B cell (primary cell): ENCODE results near the gene PFKFB3. TPM values are rescaled to one million over a fixed set of nuclear protein-coding genes. Genes with fewer than 3 reads are reported as not detected.

Experiments
- ATAC-seq: fragments of 200-7000 bp; cut with Tn5 transposase; one replicate; pipeline ENCODE4 v1.10.0; 2021; ENCODE audit warnings: low read depth, mild to moderate bottlenecking, moderate number of reproducible peaks, moderate library complexity
- CTCF ChIA-PET: fragments of 350-600 bp; sonication (Branson Sonifier 250); formaldehyde crosslinking; loops from one replicate; lab custom pipeline; 2021; ENCODE audit warnings: antibody characterized with exemption, inconsistent platforms; lab: Charles Lee
- POLR2A ChIA-PET: fragments of 350-600 bp; sonication (Branson Sonifier 250); formaldehyde crosslinking; loops from one replicate; lab custom pipeline; 2021; ENCODE audit warnings: antibody characterized with exemption; lab: Charles Lee
- DNase-seq: peaks from one replicate; pipeline ENCODE4 v3.0.0; 2013
- H2AFZ ChIP-seq: 2 replicates; pipeline ENCODE4 v1.6.1; 2012; ENCODE audit warnings: mild to moderate bottlenecking, low read depth, low read length; ENCODE audit not compliant: insufficient read depth, poor library complexity, severe bottlenecking
- H3K27ac ChIP-seq, 2 donors: 1 replicate in 1 of 2; 2 replicates in 1 of 2; pipeline ENCODE4 v1.5.1; 2012 to 2013; ENCODE audit warnings: low read length in 2 of 2, mild to moderate bottlenecking in 2 of 2, moderate library complexity in 1 of 2
- H3K27me3 ChIP-seq, 4 experiments: fragments of 200-600 bp in 1 of 4; sonication (generic) in 1 of 4; replicated peaks in 1 of 4; 1 replicate in 2 of 4; 2 replicates in 2 of 4; pipeline versions ENCODE4 v1.6.1 to v1.7.0; 2013 to 2016; ENCODE audit warnings: low read length in 3 of 4, mild to moderate bottlenecking in 2 of 4, mixed read lengths in 1 of 4, moderate library complexity in 1 of 4; ENCODE audit not compliant: insufficient read depth in 4 of 4, control insufficient read depth in 3 of 4; ENCODE audit errors: control extremely low read depth in 1 of 4
- H3K36me3 ChIP-seq, 2 experiments: replicated peaks in 1 of 2; 1 replicate in 1 of 2; 2 replicates in 1 of 2; pipeline versions ENCODE4 v1.6.1 to v1.7.1; 2013; ENCODE audit warnings: low read length in 1 of 2; ENCODE audit not compliant: insufficient read depth in 2 of 2, control insufficient read depth in 1 of 2; ENCODE audit errors: control extremely low read depth in 1 of 2, extremely low read depth in 1 of 2
- H3K4me1 ChIP-seq, 2 donors: fragments of 200-600 bp in 1 of 2; sonication (generic) in 1 of 2; 1 replicate in 1 of 2; 2 replicates in 1 of 2; pipeline versions ENCODE4 v1.5.1 to v1.6.1; 2013 to 2017; ENCODE audit warnings: low read length in 2 of 2; ENCODE audit not compliant: control insufficient read depth in 2 of 2, insufficient read depth in 2 of 2
- H3K4me2 ChIP-seq: replicated peaks from 2 replicates; pipeline ENCODE3; 2012; ENCODE audit warnings: mild to moderate bottlenecking, low read depth, low read length; ENCODE audit not compliant: poor library complexity, severe bottlenecking
- H3K4me3 ChIP-seq, 5 experiments: fragments of 200-600 bp in 1 of 5; sonication (generic) in 1 of 5; 1 replicate in 3 of 5; 2 replicates in 2 of 5; pipeline versions ENCODE4 v1.5.1 to v1.7.0; 2011 to 2016; ENCODE audit warnings: low read length in 4 of 5, mild to moderate bottlenecking in 4 of 5, low read depth in 2 of 5, control low read depth in 1 of 5, moderate library complexity in 1 of 5; ENCODE audit not compliant: insufficient read depth in 1 of 5; ENCODE audit errors: control extremely low read depth in 1 of 5, extremely low read depth in 1 of 5
- H3K79me2 ChIP-seq: fragments of 200-600 bp; sonication (generic); one replicate; pipeline ENCODE4 v1.6.0; 2016; ENCODE audit warnings: low read length; ENCODE audit not compliant: control insufficient read depth, insufficient read depth
- H3K9ac ChIP-seq: fragments of 200-600 bp; sonication (generic); 2 replicates; pipeline ENCODE4 v1.6.1; 2017; ENCODE audit warnings: mild to moderate bottlenecking, low read length, moderate library complexity
- H3K9me3 ChIP-seq, 3 donors: one replicate each; pipeline versions ENCODE4 v1.6.1 to v1.7.1; 2013; ENCODE audit warnings: low read length in 2 of 3; ENCODE audit not compliant: control insufficient read depth in 2 of 3, insufficient read depth in 1 of 3; ENCODE audit errors: control extremely low read depth in 1 of 3
- H4K20me1 ChIP-seq: 2 replicates; pipeline ENCODE4 v1.6.0; 2012; ENCODE audit warnings: mild to moderate bottlenecking, low read length; ENCODE audit not compliant: insufficient read depth, control insufficient read depth, poor library complexity, severe bottlenecking
- H3K27ac Mint-ChIP-seq: one replicate; pipeline ENCODE4 v1.8.0; 2021; ENCODE audit warnings: mixed read lengths
- H3K27me3 Mint-ChIP-seq: one replicate; pipeline ENCODE4 v1.8.0; 2021; ENCODE audit warnings: mixed read lengths
- H3K4me1 Mint-ChIP-seq: one replicate; pipeline ENCODE4 v1.8.0; 2021; ENCODE audit warnings: mixed read lengths
- H3K4me3 Mint-ChIP-seq: one replicate; pipeline ENCODE4 v1.8.0; 2021; ENCODE audit warnings: mixed read lengths
- H3K9me3 Mint-ChIP-seq: one replicate; pipeline ENCODE4 v1.8.0; 2022; ENCODE audit warnings: mixed read lengths; ENCODE audit not compliant: insufficient read depth
- EZH2 ChIP-seq: IDR thresholded peaks from 2 replicates; pipeline ENCODE4 v1.6.1; 2012; ENCODE audit warnings: borderline replicate concordance, low read depth, mild to moderate bottlenecking, moderate library complexity, low read length; ENCODE audit not compliant: insufficient read depth, poor library complexity, severe bottlenecking
- WGBS: methylation state at CpG from one replicate; pipeline ENCODE4 v1.1.5; 2013; ENCODE audit warnings: missing lambda C conversion rate; ENCODE audit not compliant: insufficient coverage; 5-methylcytosine and 5-hydroxymethylcytosine counted together
- intact Hi-C: fragments of 100-400 bp; cut with micrococcal nuclease; formaldehyde crosslinking; loops from one replicate; pipeline ENCODE4 v1.10.0; 2022
- polyA plus RNA-seq: library from polyadenylated mRNA; depleted of rRNA; stranded (reverse); fragments of >200 nt; gene quantifications from 2 replicates; pipeline ENCODE4 v1.2.3, GENCODE V29; 2012
- total RNA-seq, 2 donors: library from RNA; stranded (reverse); fragments of 120-200 nt in 1 of 2; gene quantifications; 1 replicate in 1 of 2; 2 replicates in 1 of 2; pipeline versions ENCODE4 v1.2.3 to v1.2.4, GENCODE V29; 2013 to 2022
- TF ChIP-seq, protein P1 (sequence below): fragments of 200-600 bp; IDR thresholded peaks from one replicate; pipeline ENCODE4 v1.8.0; 2022; ENCODE audit warnings: antibody characterized with exemption, mild to moderate bottlenecking

PFKFB3 gene
- total and polyA plus RNA-seq, 2 donors (not counting 1 experiment from before 2014, with no cell fraction given), result 13.2 to 239 TPM

DNA sequence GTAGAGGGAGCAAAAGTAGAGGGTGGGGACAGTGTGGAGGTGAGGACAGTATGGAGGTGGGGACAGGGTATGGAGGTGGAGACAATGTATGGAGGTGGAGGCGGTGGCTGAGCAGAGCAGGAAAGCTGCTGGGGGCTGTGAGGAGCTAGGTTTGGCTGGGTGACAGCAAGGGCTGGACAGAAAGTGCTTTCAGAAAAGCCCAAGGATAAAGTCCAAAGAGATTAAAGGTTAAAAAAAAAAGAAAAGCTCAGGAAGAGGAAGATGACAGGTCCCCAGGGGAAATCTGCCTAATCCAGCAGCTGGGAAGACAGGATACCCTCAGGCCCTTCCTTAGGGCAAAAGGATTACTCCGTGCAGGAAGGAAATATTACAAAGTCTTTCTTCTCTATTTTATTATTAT lies 32.1 kb upstream of the PFKFB3 start:
- Histone ChIP-seq H3K27ac (no peak overlapping the region), H3K4me3 (no peak overlapping the region), H3K9ac (no peak overlapping the region), H3K27me3 (no peaks in the 10 kb centered on the region), H3K36me3 (peaks cover 5 to 7% of the 10 kb centered on the region in 2 experiments), H3K9me3 (no peaks in the 10 kb centered on the region), H2AFZ (no peak overlapping the region), H3K4me2 (no peak overlapping the region), H3K79me2 (peaks cover 91% of the 10 kb centered on the region), H4K20me1 (peaks cover 98% of the 10 kb centered on the region), H3K4me1 (peaks cover 7 to 10% of the 10 kb centered on the region in 2 donors)
- Mint-ChIP-seq H3K27ac (no peak overlapping the region), H3K9me3 (no peaks in the 10 kb centered on the region), H3K4me3 (no peak overlapping the region), H3K4me1 (peaks cover 57% of the 10 kb centered on the region), H3K27me3 (no peaks in the 10 kb centered on the region)
- 92% methylated on average over 1 of the region's 2 CpGs for WGBS
- ChIA-PET POLR2A (no interaction called here), CTCF (no interaction called here)
- no peak for DNase-seq
- ATAC-seq, result no peak
- TF ChIP-seq EZH2, result no peak
- TF ChIP-seq, protein P1, sequence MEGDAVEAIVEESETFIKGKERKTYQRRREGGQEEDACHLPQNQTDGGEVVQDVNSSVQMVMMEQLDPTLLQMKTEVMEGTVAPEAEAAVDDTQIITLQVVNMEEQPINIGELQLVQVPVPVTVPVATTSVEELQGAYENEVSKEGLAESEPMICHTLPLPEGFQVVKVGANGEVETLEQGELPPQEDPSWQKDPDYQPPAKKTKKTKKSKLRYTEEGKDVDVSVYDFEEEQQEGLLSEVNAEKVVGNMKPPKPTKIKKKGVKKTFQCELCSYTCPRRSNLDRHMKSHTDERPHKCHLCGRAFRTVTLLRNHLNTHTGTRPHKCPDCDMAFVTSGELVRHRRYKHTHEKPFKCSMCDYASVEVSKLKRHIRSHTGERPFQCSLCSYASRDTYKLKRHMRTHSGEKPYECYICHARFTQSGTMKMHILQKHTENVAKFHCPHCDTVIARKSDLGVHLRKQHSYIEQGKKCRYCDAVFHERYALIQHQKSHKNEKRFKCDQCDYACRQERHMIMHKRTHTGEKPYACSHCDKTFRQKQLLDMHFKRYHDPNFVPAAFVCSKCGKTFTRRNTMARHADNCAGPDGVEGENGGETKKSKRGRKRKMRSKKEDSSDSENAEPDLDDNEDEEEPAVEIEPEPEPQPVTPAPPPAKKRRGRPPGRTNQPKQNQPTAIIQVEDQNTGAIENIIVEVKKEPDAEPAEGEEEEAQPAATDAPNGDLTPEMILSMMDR, result no peak
- intact Hi-C loops, result no loop called here

DNA sequence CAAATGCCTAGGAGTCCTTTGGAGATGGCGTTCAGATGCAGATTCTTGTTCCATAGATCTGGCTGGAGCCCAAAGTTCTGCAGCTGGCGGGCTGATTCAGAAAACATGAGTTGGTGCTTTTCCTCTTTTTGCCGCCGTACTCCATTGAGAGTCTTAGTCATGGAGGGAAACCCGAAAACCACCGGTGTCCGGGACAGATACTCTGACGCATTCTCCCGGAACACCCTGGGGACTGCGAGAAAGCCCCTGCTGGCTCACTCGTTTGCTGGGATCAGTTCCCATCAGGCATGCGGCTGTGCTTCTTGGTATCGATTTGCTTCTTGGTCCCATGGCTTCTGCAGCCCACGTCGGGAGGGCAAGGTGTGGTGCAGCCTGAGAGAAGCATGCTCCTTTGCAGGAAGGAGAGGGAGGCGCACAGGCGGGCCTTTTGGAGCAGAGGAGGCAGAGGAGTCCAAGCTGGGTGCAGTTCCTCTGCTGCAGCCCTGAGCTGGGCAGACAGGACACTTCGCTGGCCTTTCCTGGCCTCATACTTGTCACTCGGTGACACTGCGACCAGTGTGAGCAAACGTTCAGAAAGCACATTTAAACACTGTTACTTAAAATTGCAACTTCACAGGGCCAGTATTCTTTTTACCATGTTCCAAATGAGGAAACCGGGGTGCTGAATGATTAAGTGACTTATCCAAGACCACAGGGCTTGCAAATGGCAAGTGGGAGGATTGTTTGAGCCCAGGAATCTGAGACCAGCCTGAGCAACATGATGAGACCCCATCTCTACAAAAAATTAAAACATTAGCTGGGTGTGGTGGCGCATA lies 30.6 kb upstream of the PFKFB3 start:
- Mint-ChIP-seq H3K4me1 (peaks cover 63% of the 10 kb centered on the region), H3K27ac (no peak overlapping the region), H3K9me3 (no peaks in the 10 kb centered on the region), H3K27me3 (no peaks in the 10 kb centered on the region), H3K4me3 (no peak overlapping the region)
- Histone ChIP-seq H3K36me3 (peaks cover 2 to 5% of the 10 kb centered on the region in 2 experiments), H3K4me3 (no peak overlapping the region), H3K4me1 (peaks cover 7 to 10% of the 10 kb centered on the region in 2 donors), H3K27ac (no peak overlapping the region), H3K9ac (no peak overlapping the region), H3K9me3 (no peaks in the 10 kb centered on the region), H2AFZ (no peak overlapping the region), H3K79me2 (peaks cover 84% of the 10 kb centered on the region), H3K27me3 (no peaks in the 10 kb centered on the region), H4K20me1 (peaks cover 99% of the 10 kb centered on the region), H3K4me2 (peak overlapping the region; percentile 47)
- ATAC-seq (no peak), DNase-seq (no peak)
- intact Hi-C loops, result no loop called here
- TF ChIP-seq, protein P1, result no peak
- TF ChIP-seq EZH2, result no peak
- CTCF ChIA-PET, result interaction anchor here (1.0 to 1.6 kb wide), 4 partner anchors 10 to 235 kb away, joined by 3 to 6 read pairs (median 4); partner anchors contain the start of gene PFKFB3
- POLR2A ChIA-PET, result no interaction called here
- WGBS, result 30% methylated on average over 22 of the region's 23 CpGs
